HFFc6 (cell line): ENCODE results near the gene LIX1. TPM values are rescaled to one million over a fixed set of nuclear protein-coding genes. Genes with fewer than 3 reads are reported as not detected.

ENCODE experiments used
- DNase-seq: peaks from one replicate; pipeline ENCODE4 v3.0.0-alpha.2; 2018
- H3K27ac Mint-ChIP-seq: 2 replicates; pipeline ENCODE4 v1.8.0; 2020; ENCODE audit warnings: mild to moderate bottlenecking, mixed read lengths
- H3K27me3 Mint-ChIP-seq: 2 replicates; pipeline ENCODE4 v1.8.0; 2021; ENCODE audit warnings: mild to moderate bottlenecking, moderate library complexity, mixed read lengths; ENCODE audit not compliant: insufficient read depth
- H3K36me3 Mint-ChIP-seq: 2 replicates; pipeline ENCODE4 v1.8.0; 2021; ENCODE audit warnings: low read depth, mixed read lengths
- H3K4me1 Mint-ChIP-seq: 2 replicates; pipeline ENCODE4 v1.8.0; 2020; ENCODE audit warnings: low read depth, mixed read lengths
- H3K4me3 Mint-ChIP-seq: 2 replicates; pipeline ENCODE4 v1.8.0; 2020; ENCODE audit warnings: mild to moderate bottlenecking, moderate library complexity, mixed read lengths
- H3K9me3 Mint-ChIP-seq: 2 replicates; pipeline ENCODE4 v1.8.0; 2020; ENCODE audit warnings: mild to moderate bottlenecking, mixed read lengths
- CTCF ChIP-seq: fragments of 200-600 bp; sonication (generic); IDR thresholded peaks from 2 replicates; pipeline ENCODE4 v1.5.0; 2021; ENCODE audit warnings: antibody characterized with exemption, mild to moderate bottlenecking
- total RNA-seq, 6 experiments: library from RNA; stranded (reverse); fragmentation: NEBNext Ultra II Directional; extraction: Animal tissue kit (Norgen Biotek cat#: 25700); gene quantifications; 2 replicates in 1 of 6; 3 replicates in 5 of 6; pipeline ENCODE4 v1.2.3, GENCODE V29; 2021

The LIX1 gene
- total RNA-seq, 6 experiments from 2014 or later = not detected

- Mint-ChIP-seq H3K27me3 (peaks cover 15% of the 10 kb centered on the region), H3K4me3 (no peak overlapping the region), H3K36me3 (no peaks in the 10 kb centered on the region), H3K27ac (no peak overlapping the region), H3K9me3 (no peaks in the 10 kb centered on the region), H3K4me1 (peaks cover 16% of the 10 kb centered on the region)
- no peak for DNase-seq
- TF ChIP-seq CTCF = no peak
Observed at GRCh38 chr5:97071993-97072392, 70.4 kb downstream of the LIX1 start.

- Mint-ChIP-seq H3K27ac (no peak overlapping the region), H3K9me3 (no peaks in the 10 kb centered on the region), H3K4me3 (no peak overlapping the region), H3K27me3 (peaks cover 15% of the 10 kb centered on the region), H3K36me3 (no peaks in the 10 kb centered on the region), H3K4me1 (peaks cover 16% of the 10 kb centered on the region)
- TF ChIP-seq CTCF = no peak
- peak; percentile 79 for DNase-seq
Observed at GRCh38 chr5:97071101-97071500, 71.3 kb downstream of the LIX1 start.

- Mint-ChIP-seq H3K9me3 (no peaks in the 10 kb centered on the region), H3K27me3 (peaks cover 17% of the 10 kb centered on the region), H3K4me3 (no peak overlapping the region), H3K4me1 (peaks cover 16% of the 10 kb centered on the region), H3K36me3 (no peaks in the 10 kb centered on the region), H3K27ac (no peak overlapping the region)
- DNase-seq = no peak
- no peak for TF ChIP-seq CTCF
Observed at GRCh38 chr5:97070234-97070633, 72.2 kb downstream of the LIX1 start.

GRCh38 chr5:97067296-97067850 is 75.0 kb downstream of the LIX1 start:
- Mint-ChIP-seq H3K4me3 (no peak overlapping the region), H3K36me3 (no peaks in the 10 kb centered on the region), H3K27me3 (peaks cover 20% of the 10 kb centered on the region), H3K4me1 (peaks cover 16% of the 10 kb centered on the region), H3K27ac (no peak overlapping the region), H3K9me3 (no peaks in the 10 kb centered on the region)
- TF ChIP-seq CTCF = no peak
- DNase-seq = no peak

GRCh38 chr5:97065475-97065874 is 76.9 kb downstream of the LIX1 start:
- Mint-ChIP-seq H3K9me3 (no peaks in the 10 kb centered on the region), H3K27me3 (peaks cover 24% of the 10 kb centered on the region), H3K27ac (no peak overlapping the region), H3K4me3 (no peak overlapping the region), H3K4me1 (peaks cover 1% of the 10 kb centered on the region; the same call in 1 of the 2 replicates), H3K36me3 (no peaks in the 10 kb centered on the region)
- TF ChIP-seq CTCF = no peak
- no peak for DNase-seq

GRCh38 chr5:97063251-97063650 is 79.2 kb downstream of the LIX1 start:
- Mint-ChIP-seq H3K4me3 (no peak overlapping the region), H3K9me3 (peaks cover 5% of the 10 kb centered on the region; the same call in 1 of the 2 replicates), H3K36me3 (peaks cover 6% of the 10 kb centered on the region; the same call in 1 of the 2 replicates), H3K27me3 (peaks cover 33% of the 10 kb centered on the region), H3K27ac (no peak overlapping the region), H3K4me1 (no peaks in the 10 kb centered on the region)
- TF ChIP-seq CTCF = no peak
- DNase-seq = no peak
